HCT116 (cell line): ENCODE measurements around the gene SAMMSON. TPM values are rescaled to one million over a fixed set of nuclear protein-coding genes. Genes with fewer than 3 reads are reported as not detected.

Source experiments
- ATAC-seq: fragments of 200-7000 bp; cut with Tn5 transposase; 2 replicates; pipeline ENCODE4 v1.9.1; 2020; ENCODE audit warnings: mild to moderate bottlenecking, moderate library complexity
- BruUV-seq: library from RNA; stranded (reverse); fragments of 400-500 nt; replicated peaks from 2 replicates; lab custom pipeline; 2021; lab: Mats Ljungman, UMichigan
- CTCF ChIA-PET: fragments of 300-600 bp; sonication (Branson Sonifier 250); formaldehyde crosslinking; loops from one replicate; lab custom pipeline; 2021; ENCODE audit warnings: antibody characterized with exemption; lab: Charles Lee
- POLR2A ChIA-PET: fragments of 300-600, 350-600 bp; sonication (Branson Sonifier 250); formaldehyde crosslinking; loops from one replicate; lab custom pipeline; 2021; ENCODE audit warnings: antibody characterized with exemption; lab: Charles Lee
- RAD21 ChIA-PET, 2 experiments: fragments of 300-600 bp; sonication (Branson Sonifier 250); formaldehyde crosslinking; loops; one replicate each; lab custom pipeline; 2023; ENCODE audit warnings: low total read pairs in 2 of 2; ENCODE audit not compliant: uncharacterized antibody in 2 of 2, unreplicated experiment in 2 of 2, low non-redundant PET in 1 of 2; lab: Charles Lee
- DNase-seq: peaks from one replicate; pipeline ENCODE4 v3.0.0-alpha.2; 2010; ENCODE audit warnings: low read depth, low spot score
- H2AFZ ChIP-seq: fragments of 200-600 bp; shearing (Covaris generic), sonication (generic); 2 replicates; pipeline ENCODE4 v1.6.1; 2017; ENCODE audit warnings: low read depth, mixed run types, mixed read lengths, antibody characterized with exemption, low read length; ENCODE audit not compliant: poor library complexity, severe bottlenecking
- H3K27ac ChIP-seq: 2 replicates; pipeline ENCODE4 v1.5.1; 2012; ENCODE audit warnings: low read depth, low read length
- H3K27me3 ChIP-seq: fragments of 200-600 bp; sonication (generic); 2 replicates; pipeline ENCODE4 v1.6.1; 2016; ENCODE audit warnings: mixed run types, low read length, mixed read lengths; ENCODE audit not compliant: insufficient read depth
- H3K36me3 ChIP-seq, 2 experiments: fragments of 200-500 bp in 1 of 2; fragments of 200-600 bp in 1 of 2; sonication (Bioruptor generic) in 1 of 2; sonication (generic) in 1 of 2; 2 replicates each; pipeline versions ENCODE4 v1.5.1 to v1.6.1; 2014 to 2016; ENCODE audit warnings: low read length in 2 of 2, inconsistent platforms in 1 of 2, mixed read lengths in 1 of 2, mixed run types in 1 of 2; ENCODE audit not compliant: insufficient read depth in 2 of 2, control insufficient read depth in 1 of 2
- H3K4me1 ChIP-seq, 2 experiments: fragments of 200-600 bp in 1 of 2; sonication (generic) in 1 of 2; 2 replicates each; pipeline versions ENCODE4 v1.5.1 to v1.6.1; 2012 to 2017; ENCODE audit warnings: low read length in 2 of 2, inconsistent platforms in 1 of 2, mild to moderate bottlenecking in 1 of 2, mixed read lengths in 1 of 2, mixed run types in 1 of 2, moderate library complexity in 1 of 2; ENCODE audit not compliant: insufficient read depth in 2 of 2, control insufficient read depth in 1 of 2
- H3K4me2 ChIP-seq: fragments of 200-600 bp; sonication (generic); 2 replicates; pipeline ENCODE4 v1.6.1; 2017; ENCODE audit warnings: mixed run types, low read length, mixed read lengths
- H3K4me3 ChIP-seq, 2 experiments: fragments of 200-600 bp in 1 of 2; sonication (generic) in 1 of 2; replicated peaks in 1 of 2; 2 replicates each; pipeline ENCODE4 v1.5.1; 2011 to 2016; ENCODE audit warnings: low read length in 2 of 2, control low read depth in 1 of 2, low read depth in 1 of 2, mild to moderate bottlenecking in 1 of 2, mixed read lengths in 1 of 2, mixed run types in 1 of 2
- H3K79me2 ChIP-seq: fragments of 200-600 bp; sonication (generic); 2 replicates; pipeline ENCODE4 v1.6.1; 2017; ENCODE audit warnings: mild to moderate bottlenecking, mixed run types, low read length, moderate library complexity, mixed read lengths; ENCODE audit not compliant: insufficient read depth
- H3K9ac ChIP-seq: fragments of 200-600 bp; sonication (generic); 2 replicates; pipeline ENCODE4 v1.6.1; 2016; ENCODE audit warnings: low read length, mixed read lengths
- H3K9me2 ChIP-seq: fragments of 200-600 bp; sonication (generic), shearing (Covaris generic); 2 replicates; pipeline ENCODE4 v1.6.1; 2017; ENCODE audit warnings: mixed run types, mild to moderate bottlenecking, moderate library complexity; ENCODE audit not compliant: insufficient read depth
- H3K9me3 ChIP-seq, 2 experiments: fragments of 200-500 bp in 1 of 2; fragments of 200-600 bp in 1 of 2; sonication (Bioruptor generic) in 1 of 2; sonication (generic) in 1 of 2; 2 replicates each; pipeline ENCODE4 v1.6.1; 2014 to 2017; ENCODE audit warnings: low read length in 2 of 2, mixed read lengths in 2 of 2, inconsistent platforms in 1 of 2, low read depth in 1 of 2, mild to moderate bottlenecking in 1 of 2, mixed run types in 1 of 2, moderate library complexity in 1 of 2; ENCODE audit not compliant: control insufficient read depth in 1 of 2, insufficient read depth in 1 of 2
- H4K20me1 ChIP-seq: fragments of 200-600 bp; sonication (generic), shearing (Covaris generic); 2 replicates; pipeline ENCODE4 v1.6.1; 2017; ENCODE audit warnings: mixed run types, mild to moderate bottlenecking, moderate library complexity; ENCODE audit not compliant: insufficient read depth
- ATF3 ChIP-seq: IDR thresholded peaks from 2 replicates; pipeline ENCODE4 v1.6.1; 2012
- EGR1 ChIP-seq: IDR thresholded peaks from 2 replicates; pipeline ENCODE4 v1.6.1; 2012; ENCODE audit warnings: low read depth
- ELF1 ChIP-seq: IDR thresholded peaks from 2 replicates; pipeline ENCODE4 v1.6.1; 2012; ENCODE audit warnings: low read depth, borderline replicate concordance
- EZH2 ChIP-seq: fragments of 200-600 bp; sonication (generic); IDR thresholded peaks from 2 replicates; pipeline ENCODE4 v1.6.1; 2017; ENCODE audit warnings: antibody characterized with exemption, mixed run types
- EZH2phosphoT487 ChIP-seq: fragments of 200-600 bp; IDR thresholded peaks from 2 replicates; pipeline ENCODE4 v1.6.1; 2018; ENCODE audit warnings: antibody characterized with exemption, borderline replicate concordance
- JUND ChIP-seq: IDR thresholded peaks from 2 replicates; pipeline ENCODE4 v1.6.1; 2012
- POLR2AphosphoS5 ChIP-seq: IDR thresholded peaks from 2 replicates; pipeline ENCODE4 v1.6.1; 2011; ENCODE audit warnings: mild to moderate bottlenecking, low read depth, low read length, moderate library complexity
- REST ChIP-seq: IDR thresholded peaks from 2 replicates; pipeline ENCODE4 v1.6.1; 2012; ENCODE audit warnings: low read depth
- SP1 ChIP-seq: IDR thresholded peaks from 2 replicates; pipeline ENCODE4 v1.6.1; 2012; ENCODE audit warnings: low read depth
- TCF7L2 ChIP-seq: IDR thresholded peaks from 2 replicates; pipeline ENCODE4 v1.7.0; 2011; ENCODE audit warnings: borderline replicate concordance, inconsistent platforms; ENCODE audit not compliant: insufficient read depth, insufficient read length; ENCODE audit errors: extremely low read depth
- YY1 ChIP-seq: IDR thresholded peaks from 2 replicates; pipeline ENCODE4 v1.6.1; 2011; ENCODE audit warnings: low read length, low read depth, moderate library complexity, mild to moderate bottlenecking; ENCODE audit not compliant: insufficient replicate concordance; ENCODE audit errors: extremely low read depth
- intact Hi-C: fragments of 100-400 bp; cut with micrococcal nuclease; formaldehyde crosslinking; loops from 2 replicates; pipeline ENCODE4 v1.10.0; 2022
- total RNA-seq: library from RNA; stranded (reverse); gene quantifications from one replicate; pipeline ENCODE4 v1.2.1, GENCODE V29; 2021; ENCODE audit not compliant: unreplicated experiment

SAMMSON gene
- total RNA-seq, 1 experiment from 2014 or later = not detected

GRCh38 chr3:69970827-69971226, 28.7 kb upstream of the SAMMSON start:
- ATAC-seq = no peak
- Histone ChIP-seq H2AFZ (no peak overlapping the region), H3K36me3 (no peaks in the 10 kb centered on the region), H4K20me1 (no peaks in the 10 kb centered on the region), H3K4me1 (no peaks in the 10 kb centered on the region), H3K4me2 (no peak overlapping the region), H3K27me3 (no peaks in the 10 kb centered on the region), H3K9me3 (no peaks in the 10 kb centered on the region), H3K27ac (no peak overlapping the region), H3K9ac (no peak overlapping the region)
- ChIA-PET POLR2A (no interaction called here), CTCF (no interaction called here), RAD21 (no interaction called here)
- no peak for DNase-seq
- BruUV-seq = no TSS peak
- intact Hi-C loops = no loop called here
- TF ChIP-seq TCF7L2 (no peak), SP1 (no peak), YY1 (no peak), EZH2phosphoT487 (no peak), ELF1 (no peak), REST (no peak), EGR1 (no peak), JUND (no peak), EZH2 (no peak), ATF3 (no peak), POLR2AphosphoS5 (no peak)
- TF ChIP-seq, all 23 proteins: peak for 0
- H3K79me2 ChIP-seq = no peaks in the 10 kb centered on the region
- H3K9me2 ChIP-seq = no peaks in the 10 kb centered on the region
- H3K4me3 ChIP-seq = no peak overlapping the region
